Inflammatory macrophage treated with lipopolysaccharide for 1 hour (primary cell): Measurements from ENCODE around the gene SPP1.

ENCODE experiments used
- DNase-seq, 2 donors: peaks; one replicate each; pipeline ENCODE4 v3.0.0-alpha.2; 2020 to 2022

The SPP1 gene

DNA sequence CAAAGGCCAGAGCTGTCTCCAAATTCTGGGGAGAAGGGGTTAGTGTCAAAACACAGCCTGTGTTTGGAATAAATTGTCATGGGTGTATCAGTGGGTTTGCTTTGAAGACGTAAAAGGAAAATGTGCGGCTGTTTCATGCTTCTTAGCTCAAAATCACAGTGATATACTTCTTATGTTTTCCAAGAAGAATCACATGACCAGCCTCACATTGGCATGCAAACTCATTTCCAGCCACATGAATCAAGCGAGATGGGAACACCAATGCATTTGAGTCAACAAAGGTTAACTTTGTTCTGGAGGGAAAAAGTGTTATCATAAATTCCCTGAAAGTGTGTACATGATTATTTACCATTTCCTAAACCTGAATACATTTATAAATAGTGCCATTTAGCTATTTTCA lies 19.0 kb upstream of the SPP1 start:
- no peak for DNase-seq

DNA sequence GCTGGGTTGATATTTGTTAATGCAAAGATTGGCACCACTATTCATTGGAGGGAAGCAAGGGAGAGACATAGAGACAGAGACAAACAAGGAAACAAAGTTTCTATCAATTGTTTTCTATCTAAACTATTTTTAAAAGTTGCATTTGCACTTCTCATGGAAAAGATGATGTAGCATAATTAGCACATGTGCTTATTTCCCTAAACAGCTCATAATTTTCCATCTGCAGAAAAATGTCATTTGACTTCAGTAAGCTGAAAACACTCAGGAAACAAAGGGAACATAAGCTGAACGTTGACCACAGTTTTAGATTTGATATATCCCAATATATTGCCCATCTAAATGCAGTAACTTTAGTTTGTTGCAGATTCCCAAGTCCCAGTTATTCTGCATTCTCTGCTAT lies 18.5 kb upstream of the SPP1 start:
- no peak for DNase-seq

DNA sequence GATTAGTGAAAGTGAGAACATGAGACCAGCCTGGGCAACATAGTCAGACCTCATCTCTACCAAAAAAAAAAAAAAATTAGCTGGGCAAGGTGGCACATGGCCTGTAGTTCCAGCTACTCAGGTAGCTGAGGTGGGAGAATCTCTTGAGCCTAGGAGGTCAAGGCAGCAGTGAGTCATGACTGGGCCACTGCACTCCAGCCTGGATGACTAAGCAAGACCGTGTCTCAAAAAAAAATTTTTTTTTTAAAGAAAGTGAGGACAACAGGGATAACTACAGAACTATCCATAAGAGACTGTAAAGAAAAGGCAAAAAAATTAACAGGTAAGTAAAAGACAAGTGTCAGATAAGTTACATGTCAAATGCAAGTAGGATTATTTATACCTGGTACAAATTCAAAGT lies 13.5 kb upstream of the SPP1 start:
- no peak for DNase-seq

DNA sequence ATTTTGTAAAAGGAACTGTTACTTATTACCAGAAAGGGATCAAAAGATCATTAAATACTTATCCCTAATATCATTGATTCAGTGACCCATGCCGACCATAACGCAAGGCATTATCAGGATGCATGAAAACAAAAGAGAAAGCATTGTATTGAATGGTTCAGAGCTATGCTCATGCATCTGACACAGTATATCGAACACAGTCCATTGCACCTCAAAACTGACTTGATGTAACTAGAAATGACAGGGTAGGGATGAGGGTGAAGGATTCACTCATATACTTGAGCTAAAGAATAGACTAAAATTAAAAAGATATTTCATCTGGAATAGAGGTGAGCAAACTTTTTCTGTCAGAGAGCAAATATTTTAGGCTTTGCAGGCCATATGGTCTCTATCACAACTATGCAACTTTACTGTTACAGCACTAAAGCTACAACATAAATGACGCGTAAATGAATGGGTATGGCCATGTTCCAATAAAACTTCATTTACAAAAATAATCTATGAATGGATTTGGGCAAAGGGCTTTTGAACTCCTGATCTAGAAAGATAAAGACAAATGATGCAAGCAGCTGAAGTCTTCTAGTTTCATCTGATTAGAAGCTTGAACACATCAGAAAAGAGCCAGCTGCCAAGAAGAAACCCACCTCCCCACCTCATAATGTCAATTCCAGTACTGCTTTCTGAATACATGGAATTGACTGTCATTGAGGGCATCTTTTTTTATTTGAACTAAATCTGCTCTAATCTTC lies 12.9 kb upstream of the SPP1 start:
- DNase-seq, result no peak

DNA sequence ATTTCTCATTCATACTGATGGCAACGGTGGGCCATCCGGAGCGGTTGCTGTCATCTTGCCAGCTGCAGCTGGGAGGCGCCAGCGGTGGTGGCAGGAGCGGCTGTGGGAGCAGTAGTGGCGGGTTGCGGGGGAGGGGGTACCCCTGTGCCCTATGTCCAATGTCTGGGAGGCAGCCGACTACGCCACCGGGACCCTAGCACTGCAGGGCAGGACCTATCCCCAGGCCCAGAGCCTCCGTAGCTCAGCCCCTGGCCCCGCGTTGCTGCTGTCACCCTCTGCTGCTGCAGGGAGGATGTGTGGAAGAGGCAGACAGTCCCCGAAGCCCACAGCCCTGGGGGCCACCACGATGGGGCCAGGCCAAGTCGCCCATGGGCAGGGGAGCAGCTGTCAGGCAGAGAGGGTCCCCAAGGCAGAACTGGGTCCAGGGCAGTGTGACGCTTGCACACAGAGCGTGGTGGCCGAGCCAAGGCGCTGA lies 10.0 kb upstream of the SPP1 start:
- no peak for DNase-seq

DNA sequence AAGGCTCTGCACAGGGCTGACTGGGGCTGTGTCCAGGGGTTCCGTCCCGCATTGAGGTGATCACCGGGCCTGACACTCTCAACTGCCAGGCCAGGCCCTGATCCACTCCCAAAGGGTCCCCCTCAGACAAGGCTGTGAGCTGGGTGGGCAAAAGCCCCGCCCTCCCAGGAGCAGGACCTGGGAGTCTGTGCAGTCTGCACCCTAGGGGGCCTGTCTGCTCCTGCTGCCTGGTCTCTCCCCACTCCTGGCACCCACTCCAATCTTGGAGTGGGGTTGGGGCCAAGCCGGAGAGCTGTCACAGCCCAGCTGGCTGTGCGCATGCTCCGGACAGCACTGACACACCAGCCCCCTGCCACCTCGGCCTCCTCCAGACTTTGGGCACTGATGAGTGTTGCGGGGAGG lies 9.4 kb upstream of the SPP1 start:
- DNase-seq, result no peak

DNA sequence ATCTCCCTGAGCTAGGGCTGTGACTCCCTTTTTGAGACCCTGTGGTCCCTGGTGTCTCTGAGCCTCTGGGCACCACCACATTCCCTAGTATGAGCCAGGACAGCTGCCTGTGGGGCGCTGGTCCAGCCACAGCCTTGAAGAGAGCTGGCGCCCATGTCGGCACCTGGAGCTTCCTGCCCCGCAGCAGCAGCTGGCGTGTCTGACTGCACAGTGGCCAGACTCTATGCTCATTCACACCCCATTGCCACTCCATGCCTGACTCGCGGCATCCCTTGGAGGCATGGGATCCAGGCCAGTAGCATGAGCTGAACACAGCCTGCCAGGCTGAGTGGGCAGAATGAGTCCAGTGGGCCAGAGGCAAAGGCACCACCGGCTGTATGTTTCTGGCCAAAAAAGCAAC lies 8.3 kb upstream of the SPP1 start:
- no peak for DNase-seq

DNA sequence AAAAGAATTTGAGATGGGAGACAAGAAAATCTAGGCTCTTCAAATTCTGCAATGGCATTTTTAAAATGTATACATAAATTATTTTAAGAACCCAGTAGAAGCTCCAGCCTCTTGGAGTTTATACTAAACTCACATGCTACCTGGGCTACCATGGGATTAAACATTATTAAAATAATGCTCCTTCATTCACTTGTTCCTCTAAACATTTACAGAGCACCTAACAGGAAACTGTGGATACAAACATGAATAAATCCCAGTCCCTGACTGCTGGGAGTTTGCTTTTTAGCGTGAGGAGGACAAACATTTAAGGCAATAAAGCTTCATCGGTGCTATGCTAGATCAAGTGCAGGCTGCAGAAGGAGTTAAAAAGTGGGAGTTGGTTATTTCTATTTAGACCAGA lies 5.4 kb upstream of the SPP1 start:
- no peak for DNase-seq

DNA sequence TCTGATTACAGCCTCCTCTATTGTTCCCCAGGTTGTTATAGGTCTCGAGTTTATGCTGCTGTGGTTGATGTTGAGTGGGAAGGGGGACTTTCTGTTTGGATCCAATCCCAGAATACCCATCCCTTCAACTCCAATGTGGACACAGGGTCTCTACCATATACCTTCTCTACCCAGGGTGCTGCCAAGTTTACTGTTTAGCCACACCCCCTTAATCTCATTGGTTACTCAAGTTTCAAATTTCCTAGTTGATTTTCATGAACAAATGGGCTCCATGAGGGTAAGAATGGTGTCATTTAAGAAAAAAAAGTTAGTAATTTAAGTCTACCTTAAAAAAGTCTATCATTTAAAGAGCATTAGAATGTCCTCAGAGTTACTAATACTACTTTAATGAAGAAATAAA lies 3.6 kb upstream of the SPP1 start:
- no peak for DNase-seq

DNA sequence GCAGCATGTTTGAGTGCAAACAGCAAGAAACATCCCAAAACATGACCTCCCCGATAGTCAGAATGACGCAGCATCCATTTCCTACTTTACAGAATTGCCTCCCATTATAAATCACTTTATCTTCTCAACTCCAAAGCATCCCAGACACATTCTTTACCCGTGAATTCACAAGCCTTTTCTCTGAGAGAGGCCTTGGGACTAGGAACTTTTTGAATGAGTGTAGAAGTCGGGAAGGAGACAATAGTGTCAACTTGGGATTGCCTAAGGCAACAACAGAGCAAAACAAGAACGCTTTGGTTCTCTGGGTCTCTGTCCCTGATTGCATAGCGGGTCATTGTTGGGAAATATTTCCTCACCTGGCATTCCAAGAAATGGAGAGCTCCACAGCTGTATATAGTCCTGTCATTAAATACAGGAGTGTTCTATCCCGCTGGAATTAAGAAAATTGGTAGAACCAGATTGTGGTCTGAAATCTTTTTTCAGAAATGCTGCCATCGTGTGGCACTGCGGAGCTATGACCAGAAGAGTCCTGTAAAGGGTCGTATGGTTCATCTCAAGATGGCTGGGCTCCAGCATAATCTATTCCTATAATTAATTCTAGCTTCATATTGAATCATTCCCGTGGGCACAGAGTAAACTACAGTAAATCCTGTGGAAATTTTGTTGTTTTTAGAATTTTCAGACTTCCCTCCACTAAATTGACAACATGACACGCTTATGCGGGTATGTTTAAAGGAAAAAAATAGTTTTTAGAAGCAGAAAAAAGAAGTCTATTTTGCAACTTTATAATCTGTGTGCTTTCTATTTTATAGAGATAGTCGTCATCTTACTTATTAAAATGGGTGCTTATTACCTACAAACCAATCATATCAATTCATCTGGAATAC lies 2.0 kb upstream of the SPP1 start:
- DNase-seq, result peak; percentile 51 to 76

DNA sequence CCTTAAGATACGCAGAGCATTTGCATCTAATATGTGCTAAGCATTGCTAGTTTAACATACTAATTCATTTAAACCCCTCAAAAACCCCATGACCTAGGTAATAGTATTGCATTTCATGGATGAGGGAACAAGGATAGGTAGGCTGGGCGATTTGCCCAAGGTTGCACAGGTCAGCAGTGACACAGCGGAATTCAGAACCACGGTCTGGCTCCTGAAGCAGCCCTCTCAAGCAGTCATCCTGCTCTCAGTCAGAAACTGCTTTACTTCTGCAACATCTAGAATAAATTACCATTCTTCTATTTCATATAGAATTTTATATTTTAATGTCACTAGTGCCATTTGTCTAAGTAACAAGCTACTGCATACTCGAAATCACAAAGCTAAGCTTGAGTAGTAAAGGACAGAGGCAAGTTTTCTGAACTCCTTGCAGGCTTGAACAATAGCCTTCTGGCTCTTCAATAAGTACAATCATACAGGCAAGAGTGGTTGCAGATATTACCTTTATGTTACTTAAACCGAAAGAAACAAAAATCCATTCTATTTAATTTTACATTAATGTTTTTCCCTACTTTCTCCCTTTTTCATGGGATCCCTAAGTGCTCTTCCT lies 555 bp upstream of the SPP1 start:
- DNase-seq, result no peak

DNA sequence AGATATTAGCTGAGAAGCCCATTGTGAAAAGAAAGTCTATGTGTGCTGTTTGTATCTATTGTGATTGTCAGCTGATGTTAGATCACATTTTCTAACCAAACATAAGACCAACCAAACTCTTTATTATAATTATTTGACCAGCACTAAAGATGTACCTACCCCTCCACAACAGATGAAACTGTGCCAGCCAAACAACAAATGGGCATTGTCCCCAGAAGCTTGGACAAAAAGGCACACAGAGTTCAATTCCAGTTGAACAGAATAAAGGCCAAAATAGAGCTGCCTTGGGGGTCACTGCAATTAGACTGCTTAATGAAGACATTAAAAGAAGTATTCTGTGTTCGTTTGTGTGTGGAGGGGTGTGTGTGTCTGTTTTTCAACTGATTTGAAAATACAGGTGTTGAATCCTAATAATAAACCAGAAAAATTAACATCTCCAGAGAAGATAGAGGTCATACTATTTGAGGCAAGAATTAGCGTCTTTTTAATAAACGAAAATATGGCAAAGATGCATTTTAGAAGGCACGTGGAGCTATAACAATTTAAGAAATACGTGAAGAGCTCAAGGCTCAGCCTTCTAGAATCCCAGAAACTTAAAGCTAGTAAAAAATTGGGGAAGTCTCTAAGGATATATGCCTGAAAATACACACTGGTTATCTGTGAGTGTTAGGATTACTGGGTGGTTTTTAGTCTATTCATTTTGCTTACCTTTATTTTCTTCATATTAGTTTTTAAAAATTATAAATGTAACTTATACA lies 2.2 kb downstream of the SPP1 start:
- peak in 1 of 2 donors; percentile 6 for DNase-seq

DNA sequence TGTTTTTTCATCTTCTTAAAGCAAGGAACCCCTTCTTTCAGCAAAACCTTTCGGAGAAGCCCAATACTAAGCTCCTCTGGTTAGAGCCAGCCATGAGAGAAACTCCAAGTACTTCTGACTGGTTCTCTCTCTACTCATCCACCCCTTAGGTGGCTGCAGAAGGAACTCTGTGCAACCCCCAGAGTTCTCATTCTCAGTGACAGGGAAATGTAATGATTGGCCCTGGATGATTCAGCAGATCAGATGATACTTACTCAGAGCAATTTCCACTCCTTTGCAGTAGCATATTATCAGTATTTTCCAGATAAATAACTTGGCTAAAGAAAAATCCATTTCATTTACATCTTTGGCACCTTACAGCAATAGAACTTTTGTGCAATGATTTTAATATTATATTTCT lies 3.2 kb downstream of the SPP1 start:
- peak; percentile 72 to 90 for DNase-seq

DNA sequence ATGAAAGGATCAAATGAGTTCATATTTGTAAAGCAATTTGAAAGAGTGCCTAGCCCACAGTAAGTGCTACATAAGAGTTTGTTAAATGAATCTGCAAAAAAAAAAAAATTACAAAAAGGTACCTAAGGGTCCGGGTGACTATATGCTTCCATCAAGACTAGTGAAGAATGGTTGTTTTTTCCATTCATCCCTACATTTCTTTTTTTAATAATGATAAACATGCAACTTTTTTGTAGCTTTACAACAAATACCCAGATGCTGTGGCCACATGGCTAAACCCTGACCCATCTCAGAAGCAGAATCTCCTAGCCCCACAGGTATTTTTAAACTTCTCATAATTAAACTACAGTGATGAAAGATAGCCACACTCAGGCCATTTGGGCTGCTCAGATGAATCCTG lies 4.3 kb downstream of the SPP1 start:
- no peak for DNase-seq

DNA sequence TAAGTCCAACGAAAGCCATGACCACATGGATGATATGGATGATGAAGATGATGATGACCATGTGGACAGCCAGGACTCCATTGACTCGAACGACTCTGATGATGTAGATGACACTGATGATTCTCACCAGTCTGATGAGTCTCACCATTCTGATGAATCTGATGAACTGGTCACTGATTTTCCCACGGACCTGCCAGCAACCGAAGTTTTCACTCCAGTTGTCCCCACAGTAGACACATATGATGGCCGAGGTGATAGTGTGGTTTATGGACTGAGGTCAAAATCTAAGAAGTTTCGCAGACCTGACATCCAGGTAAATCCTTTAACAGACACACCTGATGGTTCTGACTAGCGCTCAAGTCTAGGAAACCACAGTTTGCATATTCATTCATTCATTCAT lies 6.0 kb downstream of the SPP1 start:
- DNase-seq, result no peak

DNA sequence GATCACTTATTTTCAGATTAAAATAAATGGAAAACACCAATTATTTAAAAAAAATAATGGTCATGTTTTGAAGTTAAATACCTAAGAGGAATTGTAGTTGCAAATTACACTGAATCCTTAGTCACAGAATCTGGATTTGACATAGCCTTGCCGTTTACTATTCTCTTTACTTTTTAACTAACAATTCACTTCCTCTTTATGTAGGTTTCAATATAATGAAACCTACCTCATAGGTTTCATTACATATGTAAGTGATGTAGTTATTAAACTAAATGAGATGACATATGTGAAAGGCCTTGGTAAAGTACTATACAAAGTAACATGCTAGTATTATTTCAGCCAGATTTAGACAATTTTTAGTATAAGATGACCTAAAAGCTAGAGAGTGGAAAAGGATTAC lies 6.5 kb downstream of the SPP1 start:
- peak in 1 of 2 donors; percentile 10 for DNase-seq

DNA sequence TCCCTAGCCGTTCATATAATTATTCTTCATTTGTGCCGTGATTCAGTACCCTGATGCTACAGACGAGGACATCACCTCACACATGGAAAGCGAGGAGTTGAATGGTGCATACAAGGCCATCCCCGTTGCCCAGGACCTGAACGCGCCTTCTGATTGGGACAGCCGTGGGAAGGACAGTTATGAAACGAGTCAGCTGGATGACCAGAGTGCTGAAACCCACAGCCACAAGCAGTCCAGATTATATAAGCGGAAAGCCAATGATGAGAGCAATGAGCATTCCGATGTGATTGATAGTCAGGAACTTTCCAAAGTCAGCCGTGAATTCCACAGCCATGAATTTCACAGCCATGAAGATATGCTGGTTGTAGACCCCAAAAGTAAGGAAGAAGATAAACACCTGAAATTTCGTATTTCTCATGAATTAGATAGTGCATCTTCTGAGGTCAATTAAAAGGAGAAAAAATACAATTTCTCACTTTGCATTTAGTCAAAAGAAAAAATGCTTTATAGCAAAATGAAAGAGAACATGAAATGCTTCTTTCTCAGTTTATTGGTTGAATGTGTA lies 7.0 kb downstream of the SPP1 start:
- DNase-seq, result no peak

DNA sequence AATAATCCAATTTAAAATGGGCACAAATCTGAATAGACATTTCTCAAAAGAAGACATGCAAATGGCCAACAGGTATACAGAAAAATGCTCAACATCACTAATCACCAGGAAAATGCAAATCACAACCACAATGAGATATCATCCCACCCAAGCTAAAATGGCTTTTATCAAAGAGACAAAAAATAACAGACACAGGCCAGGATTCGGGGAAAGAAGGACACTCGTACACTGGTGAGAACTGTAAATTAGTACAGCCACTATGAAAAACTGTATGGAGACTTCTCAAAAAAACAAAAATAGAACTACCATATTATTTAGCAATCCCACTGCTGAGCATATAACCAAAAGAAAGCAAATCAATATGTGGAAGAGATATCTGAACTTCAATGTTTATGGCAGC lies 8.5 kb downstream of the SPP1 start:
- DNase-seq, result no peak

DNA sequence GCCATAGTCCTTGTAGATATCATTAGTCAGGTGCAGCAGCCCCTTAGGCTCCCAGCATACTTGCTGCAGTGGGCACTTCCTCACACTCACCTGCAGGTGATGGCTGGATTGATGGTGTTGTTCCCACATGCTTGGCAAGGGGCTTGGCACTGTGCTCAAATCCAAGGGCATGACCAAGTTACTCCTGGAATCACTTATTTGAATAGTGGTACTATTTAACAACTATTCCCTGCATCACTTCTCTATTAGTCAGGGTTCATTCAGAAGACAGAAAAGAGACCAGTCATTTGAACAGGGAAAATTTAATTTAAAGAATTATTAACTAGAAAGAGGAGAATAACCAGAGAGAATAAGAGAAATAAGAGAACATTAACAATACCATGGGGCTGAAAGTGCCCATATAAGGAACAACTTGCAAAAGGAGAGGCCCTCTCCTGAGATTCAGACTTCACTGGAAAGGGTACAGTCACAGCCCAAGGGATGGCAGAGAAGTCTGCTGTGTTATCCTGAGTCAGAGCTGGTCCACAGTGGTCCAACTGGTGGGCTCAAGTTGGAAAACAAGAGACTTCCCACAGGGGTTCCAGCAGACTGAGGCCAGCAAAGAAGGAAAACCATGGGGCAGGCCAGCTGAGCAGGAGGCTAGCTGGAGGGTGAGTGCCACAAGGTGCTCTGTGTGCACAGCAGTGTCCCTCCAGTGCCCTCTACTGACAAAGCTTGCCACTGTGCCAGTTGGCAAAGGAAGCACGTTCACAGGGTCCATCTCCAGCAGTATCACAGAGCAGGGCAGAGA lies 9.8 kb downstream of the SPP1 start:
- DNase-seq, result peak; percentile 60 to 73

DNA sequence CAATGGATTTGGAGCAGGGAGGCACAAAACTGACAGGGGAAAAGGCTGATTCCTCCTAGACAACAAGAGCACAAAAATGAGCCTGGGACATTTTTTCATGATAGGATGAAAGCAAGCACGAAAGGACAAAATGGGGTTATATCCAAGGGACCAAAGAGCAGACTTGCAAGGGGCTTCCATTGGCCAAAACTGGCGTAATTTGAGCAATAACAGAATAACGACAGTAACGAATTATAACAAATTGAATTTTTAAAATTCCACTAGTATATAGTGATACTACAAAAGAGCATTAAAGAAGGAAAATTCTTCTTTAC lies 10.3 kb downstream of the SPP1 start:
- no peak for DNase-seq

DNA sequence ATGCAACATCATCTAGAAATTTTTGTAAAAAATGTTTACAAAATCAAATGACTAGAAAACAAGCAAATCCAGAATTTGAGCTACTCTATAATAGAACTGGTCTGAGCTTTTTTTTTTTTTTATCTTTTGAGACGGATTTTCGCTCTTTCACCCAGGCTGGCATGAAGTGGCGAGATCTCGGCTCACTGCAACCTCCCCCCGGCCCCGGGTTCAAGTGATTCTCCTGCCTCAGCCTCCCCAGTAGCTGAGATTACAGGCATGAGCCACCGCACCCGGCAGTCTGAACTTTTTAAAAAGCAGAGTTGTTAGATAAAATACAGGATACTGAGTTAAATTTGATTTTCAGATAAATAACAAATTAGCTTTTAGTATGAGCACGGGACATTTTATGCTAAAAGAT lies 11.0 kb downstream of the SPP1 start:
- no peak for DNase-seq

DNA sequence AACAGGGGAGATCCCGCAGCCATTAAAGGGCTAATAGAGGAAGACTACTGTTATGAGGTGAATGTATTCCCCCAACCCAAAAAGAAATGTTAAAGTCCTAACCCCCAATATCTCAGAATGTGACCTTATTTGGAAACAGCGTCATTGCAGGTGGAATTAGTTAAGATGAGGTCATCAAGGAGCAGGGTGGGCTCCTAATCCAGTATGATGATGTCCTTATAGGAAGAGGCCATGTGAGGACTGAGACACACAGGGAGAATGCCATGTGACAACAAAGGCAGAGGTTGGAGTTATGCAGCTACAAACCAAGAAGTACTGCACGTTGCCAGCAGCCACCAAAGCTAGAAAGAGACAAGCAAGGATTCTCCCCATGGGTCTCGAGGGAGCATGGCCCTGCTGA lies 14.3 kb downstream of the SPP1 start:
- no peak for DNase-seq
